ENCODE data around the gene KLHDC9. TPM values are rescaled to one million over a fixed set of nuclear protein-coding genes. Genes with fewer than 3 reads are reported as not detected.

The KLHDC9 gene
- polyA plus RNA-seq, 1 donor (not counting 4 experiments of a cell fraction or from before 2014, with no cell fraction given): 0.54 TPM

- DNase-seq (ENCODE audit: low read depth, low spot score) (no peak), FAIRE-seq (no peak)
- Histone ChIP-seq H4K20me1 (ENCODE audit: control insufficient read depth, extremely low read depth, insufficient read depth, low read length) (no peaks in the 10 kb centered on the region), H3K27ac (ENCODE audit: control insufficient read depth, insufficient read depth, low read length) (no peak overlapping the region), H3K27me3 (ENCODE audit: control insufficient read depth, extremely low read depth, insufficient read depth, low read length) (no peaks in the 10 kb centered on the region), H3K79me2 (ENCODE audit: control insufficient read depth, insufficient read depth, low read length) (no peaks in the 10 kb centered on the region), H3K9ac (ENCODE audit: control insufficient read depth, extremely low read depth, insufficient read depth, low read length) (no peak overlapping the region), H3K36me3 (ENCODE audit: control insufficient read depth in 2 of 2, extremely low read depth in 1 of 2, insufficient read depth in 2 of 2, low read length in 2 of 2) (no peaks in the 10 kb centered on the region), H3K9me1 (ENCODE audit: control insufficient read depth, extremely low read depth, insufficient read depth, low read length) (no peaks in the 10 kb centered on the region), H3K4me1 (ENCODE audit: control insufficient read depth, extremely low read depth, insufficient read depth, low read length) (no peaks in the 10 kb centered on the region), H3K4me2 (ENCODE audit: control insufficient read depth, extremely low read depth, insufficient read depth, low read depth, low read length) (no peak overlapping the region), H3K9me3 (ENCODE audit: control insufficient read depth, low read depth, low read length) (no peaks in the 10 kb centered on the region), H2AFZ (ENCODE audit: control insufficient read depth, low read length) (no peak overlapping the region), H3K4me3 (ENCODE audit: control insufficient read depth in 2 of 3, extremely low read depth in 1 of 3, insufficient read depth in 2 of 3, low read depth in 1 of 3, low read length in 3 of 3) (no peak overlapping the region)
- no peak for TF ChIP-seq EZH2 (IDR thresholded peaks at IDR 0.05; ENCODE audit: low read length)
- no peak for TF ChIP-seq CTCF (optimal IDR thresholded peaks at IDR 0.05 in 1 of 3, IDR thresholded peaks at IDR 0.05 in 1 of 3, conservative IDR thresholded peaks at IDR 0.05 in 1 of 3; ENCODE audit: extremely low read depth in 1 of 3, insufficient read depth in 2 of 3, low read length in 3 of 3)
- dilution Hi-C loops (cut with MboI; ENCODE audit: extremely low pct_ligation_motif_present, low sequenced_read_pairs): no loop called here
Observed at GRCh38 chr1:161145832-161146231, 47.7 kb downstream of the KLHDC9 start.

Small RNA genes lying within 50 kb of the gene (small RNA-seq; reads per million reads assigned to genes)
- gene RF01225 (ENCODE audit: insufficient read length in 3 of 3, low read depth in 3 of 3, low replicate concordance in 1 of 3): 0 reads per million in 3 experiments

Other genes starting within 250 kb of the KLHDC9 start
- gene CD244, start 235.5 kb upstream of the KLHDC9 start, polyA plus RNA-seq: 0.12 TPM in 1 of 3 replicates, not detected in the others
- gene ITLN1, start 213.2 kb upstream of the KLHDC9 start, polyA plus RNA-seq: not detected in 3 replicates
- 0.22 to 0.59 TPM (median 0.39 TPM) in 3 replicates for gene ITLN2, start 143.6 kb upstream of the KLHDC9 start, polyA plus RNA-seq
- 201 to 259 TPM (median 224 TPM) in 3 replicates for gene F11R, start 77.2 kb upstream of the KLHDC9 start, polyA plus RNA-seq
- 106 to 128 TPM (median 113 TPM) in 3 replicates for gene TSTD1, start 59.4 kb upstream of the KLHDC9 start, polyA plus RNA-seq
- 25.1 to 40.7 TPM (median 31.6 TPM) in 3 replicates for gene USF1, start 52.4 kb upstream of the KLHDC9 start, polyA plus RNA-seq
- gene ARHGAP30, start 28.5 kb upstream of the KLHDC9 start, polyA plus RNA-seq: 0.05 to 0.45 TPM (median 0.16 TPM) in 3 replicates
- 6.0 to 19.0 TPM (median 8.6 TPM) in 3 replicates for gene NECTIN4, start 8.8 kb upstream of the KLHDC9 start, polyA plus RNA-seq
- gene PFDN2, start 19.7 kb downstream of the KLHDC9 start, polyA plus RNA-seq: 106 to 228 TPM (median 184 TPM) in 3 replicates
- gene NIT1, start 19.7 kb downstream of the KLHDC9 start, polyA plus RNA-seq: 22.9 to 51.0 TPM (median 27.6 TPM) in 3 replicates
- 29.3 to 49.9 TPM (median 33.0 TPM) in 3 replicates for gene DEDD, start 34.3 kb downstream of the KLHDC9 start, polyA plus RNA-seq
- 72.9 to 86.4 TPM (median 80.6 TPM) in 3 replicates for gene UFC1, start 55.6 kb downstream of the KLHDC9 start, polyA plus RNA-seq
- gene USP21, start 61.1 kb downstream of the KLHDC9 start, polyA plus RNA-seq: 9.5 to 14.4 TPM (median 9.8 TPM) in 3 replicates
- gene PPOX, start 68.1 kb downstream of the KLHDC9 start, polyA plus RNA-seq: 12.2 to 24.6 TPM (median 17.1 TPM) in 3 replicates
- 19.1 to 24.8 TPM (median 21.1 TPM) in 3 replicates for gene B4GALT3, start 79.1 kb downstream of the KLHDC9 start, polyA plus RNA-seq
- 0.22 to 0.36 TPM (median 0.35 TPM) in 3 replicates for gene ADAMTS4, start 100.7 kb downstream of the KLHDC9 start, polyA plus RNA-seq
- gene NDUFS2, start 104.0 kb downstream of the KLHDC9 start, polyA plus RNA-seq: 105 to 136 TPM (median 135 TPM) in 3 replicates
- gene FCER1G, start 116.9 kb downstream of the KLHDC9 start, polyA plus RNA-seq: 0.51 to 1.2 TPM (median 0.62 TPM) in 3 replicates
- gene APOA2, start 125.3 kb downstream of the KLHDC9 start, polyA plus RNA-seq: not detected in 3 replicates
- gene TOMM40L, start 127.7 kb downstream of the KLHDC9 start, polyA plus RNA-seq: 14.4 to 18.2 TPM (median 17.5 TPM) in 3 replicates
- gene NR1I3, start 139.8 kb downstream of the KLHDC9 start, polyA plus RNA-seq: not detected in 3 replicates
- gene PCP4L1, start 160.4 kb downstream of the KLHDC9 start, polyA plus RNA-seq: 0.04 to 0.24 TPM in 2 of 3 replicates, not detected in the other
- gene MPZ, start 211.6 kb downstream of the KLHDC9 start, polyA plus RNA-seq: 0.19 to 0.45 TPM (median 0.45 TPM) in 3 replicates
- 362 to 518 TPM (median 401 TPM) in 3 replicates for gene SDHC, start 216.0 kb downstream of the KLHDC9 start, polyA plus RNA-seq